IMR-90 (cell line): Measurements from ENCODE around the gene CYP2D6. TPM values are rescaled to one million over a fixed set of nuclear protein-coding genes. Genes with fewer than 3 reads are reported as not detected.

Experiments
- ATAC-seq: fragments of 200-7000 bp; cut with Tn5 transposase; 2 replicates; pipeline ENCODE4 v1.9.1; 2020; ENCODE audit warnings: low read depth, mild to moderate bottlenecking, moderate library complexity
- BruUV-seq: library from RNA; stranded (reverse); fragments of 400-500 nt; replicated peaks from 2 replicates; lab custom pipeline; 2021; lab: Mats Ljungman, UMichigan
- CTCF ChIA-PET: fragments of 300-600 bp; formaldehyde crosslinking; extraction: SDS; loops from one replicate; lab custom pipeline; 2021; ENCODE audit warnings: antibody characterized with exemption; lab: Yijun Ruan, JAX
- POLR2A ChIA-PET: fragments of 300-600 bp; sonication (Branson Sonifier 250); formaldehyde crosslinking; loops from one replicate; lab custom pipeline; 2022; ENCODE audit warnings: antibody characterized with exemption; ENCODE audit not compliant: unreplicated experiment; lab: Charles Lee
- DNase-seq: peaks from one replicate; pipeline ENCODE4 v3.0.0; 2013
- H2AFZ ChIP-seq: replicated peaks from 2 replicates; pipeline ENCODE3; 2013; ENCODE audit warnings: low read length, mild to moderate bottlenecking; ENCODE audit not compliant: poor library complexity
- H2AK5ac ChIP-seq: 2 replicates; pipeline ENCODE4 v1.6.1; 2013; ENCODE audit warnings: low read depth, low read length, inconsistent platforms
- H2AK9ac ChIP-seq: replicated peaks from 2 replicates; pipeline ENCODE3; 2013; ENCODE audit warnings: mild to moderate bottlenecking, low read depth, low read length, moderate library complexity; ENCODE audit not compliant: poor library complexity
- H2BK120ac ChIP-seq: 2 replicates; pipeline ENCODE4 v1.6.1; 2013; ENCODE audit warnings: low read depth, low read length, inconsistent platforms
- H2BK15ac ChIP-seq: 3 replicates; pipeline ENCODE4 v1.6.1; 2013; ENCODE audit warnings: low read depth, low read length, inconsistent platforms
- H2BK20ac ChIP-seq: 2 replicates; pipeline ENCODE4 v1.6.1; 2013; ENCODE audit warnings: low read depth, mild to moderate bottlenecking, inconsistent platforms, low read length, moderate library complexity
- H2BK5ac ChIP-seq: 2 replicates; pipeline ENCODE4 v1.6.1; 2013; ENCODE audit warnings: mild to moderate bottlenecking, low read depth, low read length, inconsistent platforms; ENCODE audit not compliant: poor library complexity, severe bottlenecking
- H3K14ac ChIP-seq: replicated peaks from 2 replicates; pipeline ENCODE4 v1.6.1; 2013; ENCODE audit warnings: low read depth, low read length, inconsistent platforms
- H3K18ac ChIP-seq: 2 replicates; pipeline ENCODE4 v1.6.1; 2013; ENCODE audit warnings: low read depth, low read length, control low read depth
- H3K23ac ChIP-seq: 2 replicates; pipeline ENCODE4 v1.6.1; 2013; ENCODE audit warnings: low read depth, low read length, inconsistent platforms
- H3K27ac ChIP-seq: 2 replicates; pipeline ENCODE4 v1.5.1; 2013; ENCODE audit warnings: mild to moderate bottlenecking, control low read depth, low read length; ENCODE audit not compliant: insufficient read depth
- H3K27me3 ChIP-seq: 2 replicates; pipeline ENCODE4 v1.6.1; 2013; ENCODE audit warnings: low read length; ENCODE audit not compliant: control insufficient read depth, insufficient read depth
- H3K36me3 ChIP-seq: 2 replicates; pipeline ENCODE4 v1.6.1; 2013; ENCODE audit warnings: low read length, mixed read lengths; ENCODE audit not compliant: control insufficient read depth, insufficient read depth
- H3K4ac ChIP-seq: 2 replicates; pipeline ENCODE4 v1.6.1; 2013; ENCODE audit warnings: low read depth, low read length, inconsistent platforms
- H3K4me1 ChIP-seq: 2 replicates; pipeline ENCODE4 v1.6.1; 2013; ENCODE audit warnings: low read length, mixed read lengths; ENCODE audit not compliant: control insufficient read depth, insufficient read depth
- H3K4me2 ChIP-seq: 2 replicates; pipeline ENCODE4 v1.6.1; 2013; ENCODE audit warnings: low read depth, mild to moderate bottlenecking, control low read depth, low read length, moderate library complexity
- H3K4me3 ChIP-seq: 2 replicates; pipeline ENCODE4 v1.5.1; 2013; ENCODE audit warnings: low read depth, mild to moderate bottlenecking, control low read depth, low read length, moderate library complexity; ENCODE audit not compliant: insufficient read depth
- H3K56ac ChIP-seq: 2 replicates; pipeline ENCODE4 v1.6.1; 2013; ENCODE audit warnings: low read length, inconsistent platforms; ENCODE audit not compliant: insufficient read depth; ENCODE audit errors: extremely low read depth
- H3K79me1 ChIP-seq, 2 experiments: 2 replicates each; pipeline ENCODE4 v1.6.1; 2013; ENCODE audit warnings: low read length in 2 of 2, inconsistent platforms in 1 of 2, low read depth in 1 of 2
- H3K9ac ChIP-seq: 2 replicates; pipeline ENCODE4 v1.6.1; 2013; ENCODE audit warnings: low read depth, low read length, control low read depth
- H3K9me1 ChIP-seq: 2 replicates; pipeline ENCODE4 v1.6.1; 2013; ENCODE audit warnings: low read length, inconsistent platforms; ENCODE audit not compliant: insufficient read depth
- H3K9me3 ChIP-seq: 2 replicates; pipeline ENCODE4 v1.6.1; 2013; ENCODE audit warnings: low read length; ENCODE audit not compliant: control insufficient read depth, insufficient read depth
- H4K20me1 ChIP-seq: 2 replicates; pipeline ENCODE4 v1.6.1; 2013; ENCODE audit warnings: low read length, inconsistent platforms; ENCODE audit not compliant: insufficient read depth
- H4K5ac ChIP-seq: 2 replicates; pipeline ENCODE4 v1.6.1; 2013; ENCODE audit warnings: mild to moderate bottlenecking, low read depth, low read length, control low read depth
- H4K8ac ChIP-seq, 2 experiments: 2 replicates each; pipeline ENCODE4 v1.6.1; 2013; ENCODE audit warnings: low read depth in 2 of 2, low read length in 2 of 2, control low read depth in 1 of 2, inconsistent platforms in 1 of 2
- H4K91ac ChIP-seq: 2 replicates; pipeline ENCODE4 v1.6.1; 2013; ENCODE audit warnings: low read depth, low read length, inconsistent platforms; ENCODE audit not compliant: insufficient read depth
- BHLHE40 ChIP-seq: fragments of 150-350 bp; IDR thresholded peaks from 2 replicates; pipeline ENCODE4 v1.6.1; 2016; ENCODE audit warnings: mild to moderate bottlenecking, low read depth, low read length
- CEBPB ChIP-seq: IDR thresholded peaks from 2 replicates; pipeline ENCODE4 v1.6.1; 2012; ENCODE audit warnings: low read depth, low read length, improper control_type of control experiment
- CHD1 ChIP-seq: IDR thresholded peaks from 2 replicates; pipeline ENCODE4 v1.6.1; 2012; ENCODE audit warnings: low read depth, low read length, improper control_type of control experiment
- FOS ChIP-seq: fragments of 150-350 bp; IDR thresholded peaks from 2 replicates; pipeline ENCODE4 v1.6.1; 2016; ENCODE audit warnings: low read depth, low read length
- MAFK ChIP-seq: IDR thresholded peaks from 2 replicates; pipeline ENCODE4 v1.6.1; 2012; ENCODE audit warnings: low read depth, low read length, improper control_type of control experiment
- MAZ ChIP-seq: IDR thresholded peaks from 2 replicates; pipeline ENCODE4 v1.6.1; 2012; ENCODE audit warnings: low read depth, mild to moderate bottlenecking, low read length, improper control_type of control experiment, moderate library complexity, borderline replicate concordance
- MXI1 ChIP-seq: IDR thresholded peaks from 2 replicates; pipeline ENCODE4 v1.6.1; 2012; ENCODE audit warnings: low read depth, mild to moderate bottlenecking, low read length, moderate library complexity, borderline replicate concordance
- NFE2L2 ChIP-seq: fragments of 150-350 bp; IDR thresholded peaks from 2 replicates; pipeline ENCODE4 v1.6.1; 2016; ENCODE audit warnings: low read depth, mild to moderate bottlenecking, low read length
- POLR2A ChIP-seq: IDR thresholded peaks from 2 replicates; pipeline ENCODE4 v1.6.1; 2012; ENCODE audit warnings: mild to moderate bottlenecking, low read depth, low read length
- RAD21 ChIP-seq: IDR thresholded peaks from 2 replicates; pipeline ENCODE4 v1.6.1; 2012; ENCODE audit warnings: low read length, improper control_type of control experiment
- RCOR1 ChIP-seq: IDR thresholded peaks from 2 replicates; pipeline ENCODE4 v1.6.1; 2012; ENCODE audit warnings: mild to moderate bottlenecking, low read length, improper control_type of control experiment; ENCODE audit not compliant: insufficient replicate concordance
- RFX5 ChIP-seq: IDR thresholded peaks from 2 replicates; pipeline ENCODE4 v1.8.0; 2012; ENCODE audit warnings: low read depth, mild to moderate bottlenecking, low read length, moderate library complexity
- SMC3 ChIP-seq: fragments of 150-350 bp; IDR thresholded peaks from 2 replicates; pipeline ENCODE4 v1.6.1; 2016; ENCODE audit warnings: low read depth, mild to moderate bottlenecking, antibody characterized with exemption, low read length, moderate library complexity
- WGBS, 2 experiments: methylation state at CpG; one replicate each; pipeline versions ENCODE4 v1.1.5 to v1.1.7; 2013; ENCODE audit warnings: missing lambda C conversion rate in 2 of 2; ENCODE audit not compliant: insufficient read length in 1 of 2; ENCODE audit errors: extremely low coverage in 2 of 2; 5-methylcytosine and 5-hydroxymethylcytosine counted together
- dilution Hi-C: fragments of 300-500 bp; cut with HindIII; formaldehyde crosslinking; loops from one replicate; pipeline ENCODE4 v1.14.3; 2018; ENCODE audit warnings: low sequenced_read_pairs; ENCODE audit not compliant: unreplicated experiment
- in situ Hi-C: fragments of 300-500 bp; cut with MboI; formaldehyde crosslinking; loops from 3 replicates; pipeline ENCODE4 v1.14.3; 2019; ENCODE audit warnings: low sequenced_read_pairs, inconsistent platforms, mixed read lengths
- intact Hi-C: fragments of 100-400 bp; cut with micrococcal nuclease; formaldehyde crosslinking; loops from 2 replicates; pipeline ENCODE4 v1.10.0; 2022
- polyA plus RNA-seq, 3 experiments: library from polyadenylated mRNA; depleted of rRNA; stranded (reverse); fragments of >200 nt; gene quantifications; 2 replicates each; pipeline ENCODE4 v1.2.3, GENCODE V29; 2012; ENCODE audit warnings: low replicate concordance in 1 of 3
- total RNA-seq: library from RNA; depleted of rRNA; stranded (reverse); fragments of >200 nt; gene quantifications from 2 replicates; pipeline ENCODE4 v1.2.3, GENCODE V29; 2012
- TF ChIP-seq, protein P1 (sequence below): conservative IDR thresholded peaks from 2 replicates; pipeline ENCODE4 v1.5.1; 2012; ENCODE audit warnings: mild to moderate bottlenecking, low read depth, low read length, improper control_type of control experiment
- TF ChIP-seq, protein P2 (sequence below): fragments of 150-350 bp; IDR thresholded peaks from 2 replicates; pipeline ENCODE4 v1.6.1; 2016; ENCODE audit warnings: low read depth, mild to moderate bottlenecking, low read length, moderate library complexity, borderline replicate concordance
- TF ChIP-seq, protein P3 (sequence below): fragments of 150-350 bp; IDR thresholded peaks from 2 replicates; pipeline ENCODE4 v1.6.1; 2017; ENCODE audit warnings: mild to moderate bottlenecking, antibody characterized with exemption, low read length, low read depth

Gene CYP2D6
- total and polyA plus RNA-seq, 2 of the 4 experiments (the other 2 are of a cell fraction), result under 0.01 to 0.24 TPM

DNA sequence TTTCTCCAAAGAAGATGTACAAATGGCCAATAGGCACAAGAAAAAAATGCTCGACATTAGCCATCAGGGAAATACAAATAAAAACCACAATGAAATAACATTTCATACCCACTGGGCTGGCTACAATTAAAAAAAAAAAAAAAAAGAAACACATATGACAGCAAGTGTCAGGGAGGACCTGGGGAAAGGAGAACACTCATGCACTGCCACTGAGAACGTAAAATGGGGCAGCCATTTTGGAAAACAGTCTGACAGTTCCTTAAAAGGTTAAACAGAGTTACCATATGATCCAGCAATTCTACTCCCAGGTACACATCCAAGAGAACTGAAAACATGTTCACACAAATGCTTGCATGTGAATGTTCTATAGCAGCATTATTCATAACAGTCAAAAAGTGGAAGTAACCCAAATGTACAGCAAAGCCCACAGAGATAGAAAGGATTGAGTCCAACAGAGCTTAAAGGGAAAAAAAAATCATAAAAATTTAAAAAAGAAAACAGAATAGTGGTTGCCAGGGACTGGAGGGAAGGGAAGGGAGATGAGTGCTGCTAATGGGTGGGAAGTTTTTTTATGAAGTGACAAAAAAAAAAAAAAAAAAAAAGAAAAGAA, 48.4 kb upstream of the CYP2D6 start:
- H3K14ac ChIP-seq, result no peak overlapping the region
- TF ChIP-seq RCOR1, result no peak
- TF ChIP-seq NFE2L2, result no peak
- TF ChIP-seq CEBPB, result no peak
- TF ChIP-seq, protein P1, sequence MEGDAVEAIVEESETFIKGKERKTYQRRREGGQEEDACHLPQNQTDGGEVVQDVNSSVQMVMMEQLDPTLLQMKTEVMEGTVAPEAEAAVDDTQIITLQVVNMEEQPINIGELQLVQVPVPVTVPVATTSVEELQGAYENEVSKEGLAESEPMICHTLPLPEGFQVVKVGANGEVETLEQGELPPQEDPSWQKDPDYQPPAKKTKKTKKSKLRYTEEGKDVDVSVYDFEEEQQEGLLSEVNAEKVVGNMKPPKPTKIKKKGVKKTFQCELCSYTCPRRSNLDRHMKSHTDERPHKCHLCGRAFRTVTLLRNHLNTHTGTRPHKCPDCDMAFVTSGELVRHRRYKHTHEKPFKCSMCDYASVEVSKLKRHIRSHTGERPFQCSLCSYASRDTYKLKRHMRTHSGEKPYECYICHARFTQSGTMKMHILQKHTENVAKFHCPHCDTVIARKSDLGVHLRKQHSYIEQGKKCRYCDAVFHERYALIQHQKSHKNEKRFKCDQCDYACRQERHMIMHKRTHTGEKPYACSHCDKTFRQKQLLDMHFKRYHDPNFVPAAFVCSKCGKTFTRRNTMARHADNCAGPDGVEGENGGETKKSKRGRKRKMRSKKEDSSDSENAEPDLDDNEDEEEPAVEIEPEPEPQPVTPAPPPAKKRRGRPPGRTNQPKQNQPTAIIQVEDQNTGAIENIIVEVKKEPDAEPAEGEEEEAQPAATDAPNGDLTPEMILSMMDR, result no peak
- TF ChIP-seq RFX5, result no peak
- no peak for TF ChIP-seq RAD21
- TF ChIP-seq SMC3, result no peak
- TF ChIP-seq MAZ, result no peak
- TF ChIP-seq MXI1, result no peak
- no peak for TF ChIP-seq FOS
- TF ChIP-seq CHD1, result no peak
- no peak for TF ChIP-seq BHLHE40
- no peak for TF ChIP-seq MAFK
- TF ChIP-seq, protein P2, sequence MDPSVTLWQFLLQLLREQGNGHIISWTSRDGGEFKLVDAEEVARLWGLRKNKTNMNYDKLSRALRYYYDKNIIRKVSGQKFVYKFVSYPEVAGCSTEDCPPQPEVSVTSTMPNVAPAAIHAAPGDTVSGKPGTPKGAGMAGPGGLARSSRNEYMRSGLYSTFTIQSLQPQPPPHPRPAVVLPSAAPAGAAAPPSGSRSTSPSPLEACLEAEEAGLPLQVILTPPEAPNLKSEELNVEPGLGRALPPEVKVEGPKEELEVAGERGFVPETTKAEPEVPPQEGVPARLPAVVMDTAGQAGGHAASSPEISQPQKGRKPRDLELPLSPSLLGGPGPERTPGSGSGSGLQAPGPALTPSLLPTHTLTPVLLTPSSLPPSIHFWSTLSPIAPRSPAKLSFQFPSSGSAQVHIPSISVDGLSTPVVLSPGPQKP, result no peak
- TF ChIP-seq POLR2A, result no peak
- TF ChIP-seq, protein P3, sequence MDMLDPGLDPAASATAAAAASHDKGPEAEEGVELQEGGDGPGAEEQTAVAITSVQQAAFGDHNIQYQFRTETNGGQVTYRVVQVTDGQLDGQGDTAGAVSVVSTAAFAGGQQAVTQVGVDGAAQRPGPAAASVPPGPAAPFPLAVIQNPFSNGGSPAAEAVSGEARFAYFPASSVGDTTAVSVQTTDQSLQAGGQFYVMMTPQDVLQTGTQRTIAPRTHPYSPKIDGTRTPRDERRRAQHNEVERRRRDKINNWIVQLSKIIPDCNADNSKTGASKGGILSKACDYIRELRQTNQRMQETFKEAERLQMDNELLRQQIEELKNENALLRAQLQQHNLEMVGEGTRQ, result no peak
- H3K27me3 ChIP-seq, result no peaks in the 10 kb centered on the region
- no peak overlapping the region for H3K23ac ChIP-seq
- no peaks in the 10 kb centered on the region for H3K9me3 ChIP-seq
- no peak overlapping the region for H4K8ac ChIP-seq
- H2AFZ ChIP-seq, result no peak overlapping the region
- peaks cover 9% of the 10 kb centered on the region for H3K9me1 ChIP-seq
- H2BK120ac ChIP-seq, result no peak overlapping the region
- H3K4me1 ChIP-seq, result peaks cover 4% of the 10 kb centered on the region
- H3K4me2 ChIP-seq, result no peak overlapping the region
- H2BK5ac ChIP-seq, result no peak overlapping the region
- no CpG with 5 or more reads among the region's 2 CpGs for WGBS, 2 experiments
- dilution Hi-C loops, result no loop called here
- H4K5ac ChIP-seq, result no peak overlapping the region
- no peak overlapping the region for H3K27ac ChIP-seq
- no peak for ATAC-seq
- no peak overlapping the region for H2AK5ac ChIP-seq
- in situ Hi-C loops, result no loop called here
- H3K4ac ChIP-seq, result no peak overlapping the region
- no peak overlapping the region for H3K4me3 ChIP-seq
- no peak overlapping the region for H2AK9ac ChIP-seq
- H2BK15ac ChIP-seq, result no peak overlapping the region
- no TSS peak for BruUV-seq
- H3K79me1 ChIP-seq, result peaks cover 8 to 42% of the 10 kb centered on the region in 2 experiments; a peak in 3 of 4 replicates
- H4K20me1 ChIP-seq, result peaks cover 46% of the 10 kb centered on the region
- no peak overlapping the region for H3K18ac ChIP-seq
- no peak overlapping the region for H3K56ac ChIP-seq
- no peak overlapping the region for H4K91ac ChIP-seq
- ChIA-PET CTCF (no interaction called here), POLR2A (no interaction called here)
- no peak for DNase-seq
- no peak overlapping the region for H2BK20ac ChIP-seq
- no peak overlapping the region for H3K9ac ChIP-seq
- peaks cover 3% of the 10 kb centered on the region; the same call in 1 of the 2 replicates for H3K36me3 ChIP-seq
- intact Hi-C loops, result no loop called here
